Globus pallidus (tissue), 1 donor: Measurements from ENCODE around the gene LDB3.
A peak's percentile ranks its signal among the peaks of the same experiment; 100 is the strongest.
"Not testable (repeated sequence)": the region's sequence is repeated elsewhere in the genome, so short reads cannot be mapped to it uniquely, and the experiment has no call there.

Experiments used
- DNase-seq: peaks from one replicate; pipeline ENCODE4 v3.0.0-alpha.2; 2015; ENCODE audit warnings: low spot score

The LDB3 gene

GRCh38 chr10:86730227-86730626 is 61.9 kb downstream of the LDB3 start:
- DNase-seq = peak; percentile 26

DNA sequence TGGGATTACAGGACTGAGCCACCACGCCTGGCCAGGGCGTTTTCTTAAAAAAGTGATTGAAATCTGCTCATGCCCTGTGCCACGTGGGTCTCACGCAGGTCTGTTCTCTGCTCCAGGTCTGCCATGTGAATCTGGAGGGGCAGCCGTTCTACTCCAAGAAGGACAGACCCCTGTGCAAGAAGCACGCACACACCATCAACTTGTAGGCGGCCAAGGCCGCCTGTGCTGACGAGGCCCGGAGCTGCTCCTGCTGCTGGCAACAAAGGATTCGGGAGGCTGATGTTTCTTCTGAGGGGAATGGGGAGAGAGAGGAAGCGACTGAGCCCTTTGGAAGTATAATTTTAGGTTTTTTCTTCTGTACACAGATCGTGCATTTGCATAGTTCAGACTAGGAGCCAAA is 64.5 kb downstream of the LDB3 start:
- no peak for DNase-seq

- DNase-seq = no peak
These were observed 65.0 kb downstream of the LDB3 start for GRCh38 chr10:86733260-86733671.

DNA sequence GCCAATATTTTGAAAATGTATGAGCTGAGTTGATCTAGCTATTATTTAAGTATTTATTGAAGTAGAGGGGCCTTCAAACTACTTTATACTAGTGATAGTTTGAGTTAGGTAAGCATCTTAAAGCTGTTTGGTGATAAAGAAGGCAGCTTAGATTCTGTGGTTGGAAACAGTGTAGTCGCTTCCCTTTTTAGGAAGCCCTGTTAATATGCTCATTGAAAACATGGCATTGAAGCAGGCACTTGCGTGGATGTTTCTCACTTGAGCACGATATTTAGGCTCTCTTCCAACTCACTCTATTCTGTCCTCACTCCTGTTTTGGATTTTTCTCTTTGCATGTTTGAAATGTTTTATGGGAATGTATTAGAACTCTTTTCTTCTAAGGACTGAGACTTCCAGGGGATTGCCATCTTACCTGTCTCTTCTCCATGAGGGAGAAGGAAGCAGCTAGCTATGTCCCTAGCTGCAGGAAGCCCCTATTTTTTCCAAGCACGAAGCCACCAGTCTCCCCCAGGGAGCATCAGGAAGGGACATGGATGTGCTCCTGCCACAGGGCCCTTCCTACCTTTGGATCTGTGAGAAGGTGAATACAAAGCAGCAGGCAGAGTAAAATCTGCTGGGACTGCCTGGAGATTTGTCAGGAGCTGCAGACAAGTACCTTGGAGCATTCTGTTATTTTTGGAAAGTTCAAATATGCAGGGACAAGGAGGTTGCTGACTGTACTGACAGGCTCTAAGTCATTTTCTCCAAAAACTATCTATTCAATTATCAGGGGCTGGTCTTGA is 66.1 kb downstream of the LDB3 start:
- DNase-seq = no peak

- DNase-seq = not testable (repeated sequence)
These were observed 67.0 kb downstream of the LDB3 start for GRCh38 chr10:86735278-86735677.

- no peak for DNase-seq
These were observed 73.9 kb downstream of the LDB3 start for GRCh38 chr10:86742230-86742629.

DNA sequence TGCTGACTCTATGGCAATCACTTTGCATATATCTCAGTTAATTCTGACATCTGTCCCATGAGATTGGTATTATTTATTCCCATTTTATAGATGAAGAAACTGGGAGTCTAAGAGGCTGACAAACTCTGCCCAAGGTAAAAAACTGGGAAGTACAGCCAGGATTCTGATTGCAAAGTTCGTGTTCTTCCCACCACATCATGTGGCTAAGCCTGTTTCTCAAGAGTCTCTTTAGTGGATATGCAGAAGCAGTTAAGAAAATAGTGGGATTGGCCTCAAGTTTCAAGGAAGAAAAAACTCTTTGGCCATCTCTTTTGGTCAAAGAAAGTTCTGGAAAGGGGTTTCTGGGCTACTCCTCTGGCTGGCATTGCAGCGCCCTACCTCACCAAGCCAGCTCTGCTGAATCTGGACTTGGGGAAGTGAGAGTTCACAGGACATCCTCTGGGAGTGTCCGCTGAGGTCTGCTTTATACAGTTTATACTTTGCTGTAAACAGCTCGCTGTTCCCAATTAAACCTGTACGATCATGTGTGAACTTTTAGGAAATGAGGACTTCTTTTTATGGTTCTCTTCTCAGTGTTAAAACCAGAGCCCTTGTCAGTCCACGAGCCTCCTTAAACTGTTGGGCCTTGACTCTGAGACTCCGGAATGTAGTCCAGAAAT is 75.9 kb downstream of the LDB3 start:
- DNase-seq = no peak

- no peak for DNase-seq
These were observed 79.7 kb downstream of the LDB3 start for GRCh38 chr10:86747796-86748581.

- DNase-seq = no peak
These were observed 81.5 kb downstream of the LDB3 start for GRCh38 chr10:86749854-86750253.

DNA sequence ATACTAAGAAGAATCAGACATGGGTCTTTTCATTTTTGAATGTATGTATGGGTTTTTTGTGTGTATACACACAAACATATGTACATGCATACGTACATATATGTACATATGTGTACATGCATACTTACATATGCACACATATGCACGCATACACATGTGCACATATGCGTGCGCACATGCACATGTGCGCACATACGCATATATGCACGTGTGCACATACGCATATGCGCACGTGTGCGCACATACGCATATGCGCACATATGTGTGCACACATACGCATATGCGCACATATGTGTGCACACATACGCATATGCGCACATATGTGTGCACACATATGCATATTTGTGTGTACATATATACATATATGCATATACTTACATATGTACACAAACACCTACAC is 83.2 kb downstream of the LDB3 start:
- DNase-seq = no peak

DNA sequence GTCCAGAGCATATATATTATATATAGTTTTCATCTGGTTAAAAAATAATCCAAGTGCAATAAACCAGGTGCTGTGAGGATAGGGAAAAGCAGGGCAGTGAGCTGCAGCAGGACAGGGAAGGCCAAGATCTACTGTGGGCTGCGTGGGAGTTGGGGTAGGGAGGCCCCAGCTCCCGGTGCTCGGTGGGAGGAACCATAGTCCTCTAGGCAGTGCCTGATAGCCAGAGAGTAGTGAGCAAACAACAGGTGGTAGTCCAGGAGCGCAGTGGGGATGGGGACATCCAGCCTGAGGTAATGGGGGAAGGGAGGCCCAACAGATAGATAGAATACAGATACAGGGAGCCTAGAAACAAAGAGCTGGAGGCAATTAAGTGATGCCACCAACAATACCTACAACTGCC is 84.0 kb downstream of the LDB3 start:
- DNase-seq = no peak

GRCh38 chr10:86753051-86753450 is 84.7 kb downstream of the LDB3 start:
- no peak for DNase-seq

DNA sequence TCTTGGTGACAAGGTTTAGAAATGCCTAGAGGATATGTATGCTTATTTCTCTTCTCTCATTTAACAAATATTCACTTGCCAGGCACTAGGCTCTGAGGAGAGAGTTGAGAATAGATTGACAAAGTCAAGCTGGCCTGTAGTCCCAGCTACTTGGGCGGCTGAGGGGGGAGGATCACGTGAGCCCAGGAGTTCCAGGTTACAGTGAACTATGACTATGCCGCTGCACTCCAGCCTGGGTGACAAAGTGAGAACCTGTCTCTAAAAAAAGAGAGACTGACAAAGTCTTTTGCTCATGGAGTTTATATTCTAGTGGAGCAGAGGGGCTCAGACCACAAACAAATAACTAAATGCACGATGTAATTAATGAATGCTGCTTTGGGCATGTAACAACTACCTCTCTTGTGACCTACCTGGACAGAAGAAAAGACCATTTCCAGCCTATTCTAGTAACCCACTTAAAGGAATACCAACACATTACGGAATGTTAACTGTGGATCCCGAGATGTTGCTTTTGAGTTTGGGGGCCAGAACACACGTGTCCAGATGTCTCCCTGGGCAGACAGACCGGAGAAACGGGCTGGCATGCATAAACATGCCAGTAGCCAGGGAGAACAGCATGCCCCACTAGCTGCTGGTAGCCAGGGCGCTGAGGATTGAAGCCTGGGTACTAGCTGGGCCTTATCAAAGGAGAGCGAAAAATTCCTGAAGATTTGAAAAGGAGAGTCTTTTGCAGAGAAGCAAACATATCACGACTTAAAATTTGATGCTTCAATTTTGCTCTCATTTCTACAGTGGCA is 85.5 kb downstream of the LDB3 start:
- no peak for DNase-seq

- no peak for DNase-seq
These were observed 87.1 kb downstream of the LDB3 start for GRCh38 chr10:86755454-86755739.

DNA sequence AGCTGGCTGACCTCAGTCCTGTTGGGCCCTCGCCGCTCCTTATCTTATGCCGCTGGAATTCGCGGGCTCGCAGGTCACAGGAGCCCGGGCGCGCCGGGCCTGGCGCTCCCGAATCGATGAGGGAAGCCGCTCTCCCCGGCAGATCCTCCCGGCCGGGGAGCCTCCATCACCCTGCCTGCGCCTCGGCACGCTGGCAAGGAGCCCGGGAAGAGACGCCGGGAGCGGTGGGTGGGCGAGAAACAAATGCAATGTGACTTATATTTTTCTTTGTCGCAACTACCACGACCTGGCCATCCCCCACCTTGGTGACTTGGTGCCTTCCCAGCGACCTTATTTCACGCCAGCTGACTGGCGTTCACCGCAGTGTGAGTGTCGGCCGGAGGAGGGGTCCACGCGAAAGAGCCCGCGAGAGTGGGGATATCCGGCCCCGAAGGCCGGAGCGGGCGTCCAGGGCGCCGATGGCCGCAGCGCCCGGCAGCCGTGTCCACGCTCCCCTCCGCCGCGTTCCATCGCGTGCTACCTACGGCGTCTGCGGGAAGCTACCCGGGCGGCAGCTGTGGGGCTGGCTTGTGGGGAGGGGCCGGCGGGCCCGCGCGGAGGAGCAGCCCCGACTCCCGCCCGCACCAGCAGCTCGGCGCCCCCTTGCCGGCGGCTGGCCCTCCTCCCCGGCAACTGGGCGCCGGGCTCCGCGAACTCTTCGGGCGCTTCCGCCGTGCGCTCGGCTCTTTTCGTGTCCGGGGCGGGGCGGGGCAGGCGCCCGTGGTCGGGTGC is 87.6 kb downstream of the LDB3 start:
- peak; percentile 92 for DNase-seq

- DNase-seq = no peak
These were observed 88.3 kb downstream of the LDB3 start, which contains the start of gene BMPR1A for GRCh38 chr10:86756511-86757112. BMPR1A (plus strand) TSS chr10:86756619; CDS start chr10:86876019, 119,400 bp downstream.

- DNase-seq = no peak
These were observed 89.0 kb downstream of the LDB3 start for GRCh38 chr10:86757113-86757972.

- no peak for DNase-seq
These were observed 90.1 kb downstream of the LDB3 start for GRCh38 chr10:86758189-86759072.
